GM19372 (cell line): ENCODE results near the gene RAMAC.
"Not testable (repeated sequence)": the region's sequence is repeated elsewhere in the genome, so short reads cannot be mapped to it uniquely, and the experiment has no call there.

Source experiments
- ATAC-seq: cut with Tn5 transposase; IDR thresholded peaks from one replicate; pipeline ENCODE4 v1.9.1; 2021; ENCODE audit warnings: mild to moderate bottlenecking, low read depth, moderate library complexity; ENCODE audit not compliant: unreplicated experiment

RAMAC gene

GRCh38 chr15:83011271-83012075 is 25.5 kb downstream of the RAMAC start, which contains the start of gene C15orf40:
TSS of gene C15orf40 (minus strand) at chr15:83011639. CDS start at chr15:83011607, 32 bp downstream.
- ATAC-seq, result peak; percentile 91

- no peak for ATAC-seq
Measured at GRCh38 chr15:83012076-83012426, 26.0 kb downstream of the RAMAC start.

GRCh38 chr15:83012636-83013035 is 26.6 kb downstream of the RAMAC start:
- ATAC-seq, result no peak

- no peak for ATAC-seq
Measured at GRCh38 chr15:83014205-83014653, 28.2 kb downstream of the RAMAC start.

- no peak for ATAC-seq
Measured at GRCh38 chr15:83015361-83015760, 29.4 kb downstream of the RAMAC start.

- ATAC-seq, result no peak
Measured at GRCh38 chr15:83016906-83017305, 30.9 kb downstream of the RAMAC start.

GRCh38 chr15:83018436-83018835 is 32.4 kb downstream of the RAMAC start:
- no peak for ATAC-seq

GRCh38 chr15:83030021-83030420 is 44.0 kb downstream of the RAMAC start:
- ATAC-seq, result no peak

- ATAC-seq, result not testable (repeated sequence)
Measured at GRCh38 chr15:83031234-83031633, 45.2 kb downstream of the RAMAC start.

GRCh38 chr15:83036253-83036652 is 50.2 kb downstream of the RAMAC start:
- ATAC-seq, result no peak

GRCh38 chr15:83039206-83039605 is 53.2 kb downstream of the RAMAC start:
- no peak for ATAC-seq
